Prostate gland (tissue), 2 donors: ENCODE measurements around the gene ABI1.

Source experiments
- POLR2A ChIP-seq: fragments of 450-650 bp; IDR thresholded peaks from one replicate; pipeline ENCODE4 v1.6.1; 2016; ENCODE audit warnings: antibody characterized with exemption, mild to moderate bottlenecking
- POLR2AphosphoS5 ChIP-seq: sonication (generic); formaldehyde crosslinking; IDR thresholded peaks from one replicate; pipeline ENCODE4 v1.6.1; 2017; ENCODE audit warnings: antibody characterized with exemption
- TF ChIP-seq, protein P1 (sequence below), 4 experiments: fragments of 200-600 bp in 2 of 4; fragments of 450-650 bp in 2 of 4; sonication (generic) in 2 of 4; IDR thresholded peaks; 1 replicate in 3 of 4; 2 replicates in 1 of 4; pipeline ENCODE4 v1.5.1; 2016 to 2019; ENCODE audit warnings: antibody characterized with exemption in 4 of 4, mild to moderate bottlenecking in 2 of 4, moderate library complexity in 2 of 4

DNA sequence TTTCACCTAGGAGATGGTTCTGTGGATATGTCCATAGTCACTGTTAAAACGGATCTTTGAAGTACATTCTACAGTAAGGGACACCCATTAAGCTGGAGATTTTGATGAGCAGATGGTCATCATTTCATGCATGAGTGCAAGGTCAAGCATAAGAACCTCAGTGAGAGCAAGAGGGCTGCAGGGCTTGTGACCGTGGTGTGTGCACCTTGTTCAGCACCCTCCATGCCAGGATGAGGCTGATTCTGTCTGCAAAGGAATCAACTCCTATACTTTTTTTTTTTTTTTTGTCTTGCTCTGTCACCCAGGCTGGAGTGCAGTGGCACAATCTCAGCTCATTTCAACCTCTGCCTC is 145.6 kb downstream of the ABI1 start:
- TF ChIP-seq, protein P1, sequence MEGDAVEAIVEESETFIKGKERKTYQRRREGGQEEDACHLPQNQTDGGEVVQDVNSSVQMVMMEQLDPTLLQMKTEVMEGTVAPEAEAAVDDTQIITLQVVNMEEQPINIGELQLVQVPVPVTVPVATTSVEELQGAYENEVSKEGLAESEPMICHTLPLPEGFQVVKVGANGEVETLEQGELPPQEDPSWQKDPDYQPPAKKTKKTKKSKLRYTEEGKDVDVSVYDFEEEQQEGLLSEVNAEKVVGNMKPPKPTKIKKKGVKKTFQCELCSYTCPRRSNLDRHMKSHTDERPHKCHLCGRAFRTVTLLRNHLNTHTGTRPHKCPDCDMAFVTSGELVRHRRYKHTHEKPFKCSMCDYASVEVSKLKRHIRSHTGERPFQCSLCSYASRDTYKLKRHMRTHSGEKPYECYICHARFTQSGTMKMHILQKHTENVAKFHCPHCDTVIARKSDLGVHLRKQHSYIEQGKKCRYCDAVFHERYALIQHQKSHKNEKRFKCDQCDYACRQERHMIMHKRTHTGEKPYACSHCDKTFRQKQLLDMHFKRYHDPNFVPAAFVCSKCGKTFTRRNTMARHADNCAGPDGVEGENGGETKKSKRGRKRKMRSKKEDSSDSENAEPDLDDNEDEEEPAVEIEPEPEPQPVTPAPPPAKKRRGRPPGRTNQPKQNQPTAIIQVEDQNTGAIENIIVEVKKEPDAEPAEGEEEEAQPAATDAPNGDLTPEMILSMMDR (IDR thresholded peaks at IDR 0.05) = no peak
- TF ChIP-seq POLR2AphosphoS5 (no peak), POLR2A (no peak)
